HCEC 1CT (cell line): ENCODE data around the gene HAL.

Experiments
- DNase-seq: peaks from one replicate; pipeline ENCODE4 v3.0.0-alpha.2; 2017

HAL gene

GRCh38 chr12:96014943-96015599 is 18.9 kb upstream of the HAL start:
- no peak for DNase-seq

- no peak for DNase-seq
Measured at GRCh38 chr12:96007729-96008128, 11.6 kb upstream of the HAL start.

GRCh38 chr12:96006727-96007126 is 10.6 kb upstream of the HAL start:
- DNase-seq = no peak

GRCh38 chr12:96000858-96001257 is 4.7 kb upstream of the HAL start:
- no peak for DNase-seq

- no peak for DNase-seq
Measured at GRCh38 chr12:95999484-95999883, 3.3 kb upstream of the HAL start.

- peak; percentile 44 for DNase-seq
Measured at GRCh38 chr12:95998611-95999286, 2.6 kb upstream of the HAL start.

GRCh38 chr12:95997911-95998510 is 1.9 kb upstream of the HAL start:
- DNase-seq = no peak

- DNase-seq = no peak
Measured at GRCh38 chr12:95997276-95997675, 1.1 kb upstream of the HAL start.

- no peak for DNase-seq
Measured at GRCh38 chr12:95995238-95996031, 709 bp downstream of the HAL start.

- DNase-seq = no peak
Measured at GRCh38 chr12:95994476-95994875, 1.7 kb downstream of the HAL start.

- DNase-seq = no peak
Measured at GRCh38 chr12:95993907-95994306, 2.2 kb downstream of the HAL start.

- no peak for DNase-seq
Measured at GRCh38 chr12:95990136-95990535, 6.0 kb downstream of the HAL start.

GRCh38 chr12:95989504-95990123 is 6.5 kb downstream of the HAL start:
- no peak for DNase-seq

- no peak for DNase-seq
Measured at GRCh38 chr12:95988506-95989275, 7.5 kb downstream of the HAL start.

GRCh38 chr12:95986635-95987570 is 9.2 kb downstream of the HAL start:
- no peak for DNase-seq

- no peak for DNase-seq
Measured at GRCh38 chr12:95984682-95985081, 11.5 kb downstream of the HAL start.

- no peak for DNase-seq
Measured at GRCh38 chr12:95982602-95983001, 13.5 kb downstream of the HAL start.

- no peak for DNase-seq
Measured at GRCh38 chr12:95980437-95980836, 15.7 kb downstream of the HAL start.

GRCh38 chr12:95978774-95979173 is 17.4 kb downstream of the HAL start:
- DNase-seq = no peak

- DNase-seq = no peak
Measured at GRCh38 chr12:95978351-95978750, 17.8 kb downstream of the HAL start.

- no peak for DNase-seq
Measured at GRCh38 chr12:95977764-95978305, 18.3 kb downstream of the HAL start.
